KBM-7 (cell line): ENCODE data around the gene HSPBP1.
"Not testable (repeated sequence)": the region's sequence is repeated elsewhere in the genome, so short reads cannot be mapped to it uniquely, and the experiment has no call there.

Experiments
- DNase-seq: peaks from one replicate; pipeline ENCODE4 v3.0.0-alpha.2; 2015
- in situ Hi-C: fragments of 300-500 bp; cut with MboI; formaldehyde crosslinking; loops from 2 replicates; pipeline ENCODE4 v1.14.3; 2020; ENCODE audit warnings: low sequenced_read_pairs, low pct_unique_long_range_greater_than_20kb, mixed read lengths

HSPBP1 gene

GRCh38 chr19:55226788-55227187 is 53.1 kb downstream of the HSPBP1 start:
- in situ Hi-C loops: no loop called here

GRCh38 chr19:55226273-55226672 is 53.6 kb downstream of the HSPBP1 start:
- DNase-seq: no peak
- in situ Hi-C loops: no loop called here

More at GRCh38 chr19:55226788-55227187, 53.1 kb downstream of the HSPBP1 start:
- DNase-seq: no peak

- in situ Hi-C loops: no loop called here
- no peak for DNase-seq
Measured at GRCh38 chr19:55225415-55225958, 54.4 kb downstream of the HSPBP1 start.

GRCh38 chr19:55224679-55225414 is 55.1 kb downstream of the HSPBP1 start:
- DNase-seq, in situ Hi-C loops: not testable (repeated sequence)

- no peak for DNase-seq
- in situ Hi-C loops: no loop called here
Measured at GRCh38 chr19:55224038-55224665, 55.8 kb downstream of the HSPBP1 start.

GRCh38 chr19:55223291-55224037 is 56.4 kb downstream of the HSPBP1 start:
- no peak for DNase-seq
- in situ Hi-C loops: no loop called here

GRCh38 chr19:55220525-55220924 is 59.4 kb downstream of the HSPBP1 start:
- in situ Hi-C loops: no loop called here
- no peak for DNase-seq

- in situ Hi-C loops: no loop called here
Measured at GRCh38 chr19:55216461-55217198, 63.3 kb downstream of the HSPBP1 start.

GRCh38 chr19:55213547-55213946 is 66.4 kb downstream of the HSPBP1 start:
- no peak for DNase-seq
- in situ Hi-C loops: no loop called here

More at GRCh38 chr19:55216461-55217198, 63.3 kb downstream of the HSPBP1 start:
- DNase-seq: peak; percentile 95

- peak; percentile 83 for DNase-seq
- in situ Hi-C loops: no loop called here
Measured at GRCh38 chr19:55212447-55212846, 67.5 kb downstream of the HSPBP1 start.
